Endothelial cell of umbilical vein (primary cell): ENCODE results near the gene JAZF1. TPM values are rescaled to one million over a fixed set of nuclear protein-coding genes. Genes with fewer than 3 reads are reported as not detected.

Experiments
- BruUV-seq: library from RNA; stranded (reverse); fragments of 400-500 nt; replicated peaks from 2 replicates; lab custom pipeline; 2021; lab: Mats Ljungman, UMichigan
- CTCF ChIA-PET: fragments of 300-600, 350-600 bp; sonication (Branson Sonifier 250); formaldehyde crosslinking; loops from one replicate; lab custom pipeline; 2021; ENCODE audit warnings: antibody characterized with exemption, inconsistent platforms; lab: Charles Lee
- POLR2A ChIA-PET: fragments of 300-600, 350-600 bp; sonication (Branson Sonifier 250); formaldehyde crosslinking; loops from one replicate; lab custom pipeline; 2021; ENCODE audit warnings: antibody characterized with exemption, inconsistent platforms; lab: Charles Lee
- DNase-seq: peaks from one replicate; pipeline ENCODE4 v3.0.0-alpha.2; 2011; ENCODE audit warnings: low read depth, low spot score
- FAIRE-seq: peaks from 2 replicates; lab custom pipeline; 2011; peaks lifted over from hg19 to GRCh38; lab: Jason Lieb, UNC
- H2AFZ ChIP-seq: 2 replicates; pipeline ENCODE4 v1.6.0; 2012; ENCODE audit warnings: low read depth, low read length, control low read depth, inconsistent platforms
- H3K27ac ChIP-seq: 2 replicates; pipeline ENCODE4 v1.5.1; 2011; ENCODE audit warnings: low read depth, mild to moderate bottlenecking, control low read depth, low read length, moderate library complexity; ENCODE audit not compliant: insufficient read depth
- H3K27me3 ChIP-seq, 2 experiments: 2 replicates each; pipeline versions ENCODE4 v1.6.0 to v1.6.1; 2011; ENCODE audit warnings: low read length in 2 of 2, mixed read lengths in 1 of 2; ENCODE audit not compliant: control insufficient read depth in 2 of 2, insufficient read depth in 2 of 2
- H3K36me3 ChIP-seq, 2 experiments: 2 replicates in 1 of 2; 3 replicates in 1 of 2; pipeline ENCODE4 v1.5.1; 2011; ENCODE audit warnings: low read length in 2 of 2, mild to moderate bottlenecking in 1 of 2, moderate library complexity in 1 of 2; ENCODE audit not compliant: control insufficient read depth in 2 of 2, insufficient read depth in 2 of 2; ENCODE audit errors: extremely low read depth in 1 of 2
- H3K4me1 ChIP-seq: 3 replicates; pipeline ENCODE4 v1.5.1; 2011; ENCODE audit warnings: mild to moderate bottlenecking, low read length; ENCODE audit not compliant: control insufficient read depth, insufficient read depth; ENCODE audit errors: extremely low read depth
- H3K4me2 ChIP-seq: 2 replicates; pipeline ENCODE4 v1.6.1; 2011; ENCODE audit warnings: low read length, control low read depth, mixed read lengths; ENCODE audit not compliant: insufficient read depth
- H3K4me3 ChIP-seq, 3 experiments: fragments of 200-600 bp in 1 of 3; sonication (generic), shearing (Covaris generic) in 1 of 3; replicated peaks in 1 of 3; 2 replicates each; pipeline ENCODE4 v1.5.1; 2011 to 2016; ENCODE audit warnings: control low read depth in 3 of 3, low read length in 3 of 3, mild to moderate bottlenecking in 2 of 3, inconsistent platforms in 1 of 3, low read depth in 1 of 3, moderate library complexity in 1 of 3; ENCODE audit not compliant: insufficient read depth in 1 of 3
- H3K79me2 ChIP-seq: 2 replicates; pipeline ENCODE4 v1.6.0; 2012; ENCODE audit warnings: low read length, inconsistent platforms; ENCODE audit not compliant: control insufficient read depth, insufficient read depth
- H3K9ac ChIP-seq: replicated peaks from 2 replicates; pipeline ENCODE3; 2011; ENCODE audit warnings: low read length, control low read depth; ENCODE audit not compliant: insufficient read depth; ENCODE audit errors: extremely low read depth
- H3K9me1 ChIP-seq: replicated peaks from 3 replicates; pipeline ENCODE4 v1.6.0; 2011; ENCODE audit warnings: mild to moderate bottlenecking, low read length; ENCODE audit not compliant: control insufficient read depth, insufficient read depth; ENCODE audit errors: extremely low read depth
- H3K9me3 ChIP-seq: replicated peaks from 2 replicates; pipeline ENCODE4 v1.5.1; 2012; ENCODE audit warnings: low read length, inconsistent platforms; ENCODE audit not compliant: control insufficient read depth, insufficient read depth
- H4K20me1 ChIP-seq: replicated peaks from 2 replicates; pipeline ENCODE3; 2011; ENCODE audit warnings: mild to moderate bottlenecking, low read length; ENCODE audit not compliant: control insufficient read depth, insufficient read depth; ENCODE audit errors: extremely low read depth
- CTCF ChIP-seq, 2 donors: IDR thresholded peaks; 1 replicate in 1 of 2; 2 replicates in 1 of 2; pipeline ENCODE4 v1.5.1; 2011; ENCODE audit warnings: low read length in 2 of 2, mild to moderate bottlenecking in 2 of 2, moderate library complexity in 2 of 2, control low read depth in 1 of 2, inconsistent platforms in 1 of 2, low read depth in 1 of 2; ENCODE audit not compliant: insufficient read depth in 1 of 2; ENCODE audit errors: extremely low read depth in 1 of 2
- EZH2 ChIP-seq: IDR thresholded peaks from 2 replicates; pipeline ENCODE4 v1.6.1; 2012; ENCODE audit warnings: borderline replicate concordance, low read depth, mild to moderate bottlenecking, moderate library complexity, low read length, inconsistent platforms; ENCODE audit not compliant: severe bottlenecking
- FOS ChIP-seq: IDR thresholded peaks from 2 replicates; pipeline ENCODE4 v1.6.1; 2011; ENCODE audit warnings: mild to moderate bottlenecking, low read length, moderate library complexity, borderline replicate concordance; ENCODE audit not compliant: insufficient read depth
- GATA2 ChIP-seq: IDR thresholded peaks from 2 replicates; pipeline ENCODE4 v1.7.0; 2011; ENCODE audit warnings: low read depth, mild to moderate bottlenecking, moderate library complexity, mixed read lengths, low read length; ENCODE audit not compliant: insufficient read length, insufficient read depth
- JUN ChIP-seq: IDR thresholded peaks from 2 replicates; pipeline ENCODE4 v1.6.1; 2011; ENCODE audit warnings: borderline replicate concordance, low read depth; ENCODE audit not compliant: insufficient read length, insufficient read depth
- MAX ChIP-seq: IDR thresholded peaks from 2 replicates; pipeline ENCODE4 v1.6.1; 2011; ENCODE audit not compliant: insufficient read depth, insufficient read length
- MYC ChIP-seq: IDR thresholded peaks from one replicate; pipeline ENCODE4 v1.6.1; 2011; ENCODE audit warnings: mild to moderate bottlenecking, low read depth, low read length
- POLR2A ChIP-seq: IDR thresholded peaks from 2 replicates; pipeline ENCODE4 v1.6.1; 2012; ENCODE audit warnings: low read depth, mild to moderate bottlenecking, control low read depth, low read length
- POLR2AphosphoS5 ChIP-seq: IDR thresholded peaks from 2 replicates; pipeline ENCODE4 v1.6.1; 2012; ENCODE audit warnings: low read depth, mild to moderate bottlenecking, control low read depth, low read length, moderate library complexity; ENCODE audit not compliant: insufficient read depth
- dilution Hi-C: fragments of 300-500 bp; cut with MboI; formaldehyde crosslinking; loops from one replicate; pipeline ENCODE4 v1.15.0; 2019; ENCODE audit warnings: low sequenced_read_pairs; ENCODE audit not compliant: extremely low pct_ligation_motif_present
- intact Hi-C: fragments of 100-400 bp; cut with micrococcal nuclease; formaldehyde crosslinking; loops from one replicate; pipeline ENCODE4 v1.10.0; 2022
- polyA plus RNA-seq, 4 experiments: library from polyadenylated mRNA; depleted of rRNA in 3 of 4; stranded (reverse) in 3 of 4; unstranded in 1 of 4; fragments of >200 nt; gene quantifications; 2 replicates each; pipeline versions ENCODE4 v1.2.1 to v1.2.3, GENCODE V29; 2011 to 2012; ENCODE audit warnings: missing spikeins in 1 of 4
- total RNA-seq: library from RNA; stranded (reverse); gene quantifications from 2 replicates; pipeline ENCODE4 v1.2.3, GENCODE V29; 2021

The JAZF1 gene
- total and polyA plus RNA-seq, 2 donors (not counting 3 experiments of a cell fraction or from before 2014, with no cell fraction given): 2.5 to 16.9 TPM

- no peaks in the 10 kb centered on the region for H3K9me3 ChIP-seq
- dilution Hi-C loops (no loop called here), intact Hi-C loops (no loop called here)
- H3K79me2 ChIP-seq: peaks cover 24% of the 10 kb centered on the region
- DNase-seq (no peak), FAIRE-seq (no peak)
- no TSS peak for BruUV-seq
- no peaks in the 10 kb centered on the region for H4K20me1 ChIP-seq
- H3K9ac ChIP-seq: no peak overlapping the region
- ChIA-PET CTCF (interaction anchor here (0.7 kb wide), 1 partner anchor 120 kb away, joined by 3 read pairs; no protein-coding TSS in a partner anchor), POLR2A (no interaction called here)
- H3K4me3 ChIP-seq: no peak overlapping the region
- H3K36me3 ChIP-seq: no peaks in the 10 kb centered on the region
- H3K27ac ChIP-seq: no peak overlapping the region
- TF ChIP-seq GATA2 (no peak), FOS (no peak), MAX (no peak), POLR2A (no peak), POLR2AphosphoS5 (no peak), MYC (no peak), EZH2 (no peak), JUN (no peak), CTCF (IDR thresholded peaks at IDR 0.05; ENCODE audit: extremely low read depth in 1 of 2, insufficient read depth in 1 of 2, low read depth in 1 of 2, low read length in 2 of 2) (no peak)
- H3K4me1 ChIP-seq: peaks cover 12% of the 10 kb centered on the region
- no peaks in the 10 kb centered on the region for H3K27me3 ChIP-seq
- H2AFZ ChIP-seq: no peak overlapping the region
- H3K9me1 ChIP-seq: no peaks in the 10 kb centered on the region
- no peak overlapping the region for H3K4me2 ChIP-seq
Observed at GRCh38 chr7:28176645-28177044, 4.0 kb downstream of the JAZF1 start.
